Gastrocnemius medialis (tissue), 4 donors: Measurements from ENCODE around the gene NAV2.

Experiments
- CTCF ChIP-seq, 5 experiments: fragments of 450-650 bp in 3 of 5; fragments of 200-600 bp in 2 of 5; sonication (generic) in 2 of 5; IDR thresholded peaks in 4 of 5; conservative IDR thresholded peaks in 1 of 5; 1 replicate in 4 of 5; 2 replicates in 1 of 5; pipeline ENCODE4 v1.5.1; 2016 to 2019; ENCODE audit warnings: antibody characterized with exemption in 5 of 5, mild to moderate bottlenecking in 3 of 5, moderate library complexity in 3 of 5
- POLR2A ChIP-seq, 2 donors: fragments of 450-650 bp; IDR thresholded peaks; one replicate each; pipeline ENCODE4 v1.6.1; 2017; ENCODE audit warnings: antibody characterized with exemption in 2 of 2, mild to moderate bottlenecking in 2 of 2, moderate library complexity in 2 of 2

GRCh38 chr11:19816040-19816439 is 103.4 kb downstream of the NAV2 start:
- no peak for TF ChIP-seq CTCF (IDR thresholded peaks at IDR 0.05 in 4 of 5, conservative IDR thresholded peaks at IDR 0.05 in 1 of 5)
- TF ChIP-seq POLR2A (IDR thresholded peaks at IDR 0.05) = no peak
